NCI-H82 treated with DMSO at 0.1 percent for 48 hours (cell line): ENCODE data around the gene SARS1.
"Not testable (repeated sequence)": the region's sequence is repeated elsewhere in the genome, so short reads cannot be mapped to it uniquely, and the experiment has no call there.

ENCODE experiments used
- DNase-seq: peaks from one replicate; lab custom pipeline; 2025; ENCODE audit not compliant: unreplicated experiment; lab: John Stamatoyannopoulos, UW

Gene SARS1

DNA sequence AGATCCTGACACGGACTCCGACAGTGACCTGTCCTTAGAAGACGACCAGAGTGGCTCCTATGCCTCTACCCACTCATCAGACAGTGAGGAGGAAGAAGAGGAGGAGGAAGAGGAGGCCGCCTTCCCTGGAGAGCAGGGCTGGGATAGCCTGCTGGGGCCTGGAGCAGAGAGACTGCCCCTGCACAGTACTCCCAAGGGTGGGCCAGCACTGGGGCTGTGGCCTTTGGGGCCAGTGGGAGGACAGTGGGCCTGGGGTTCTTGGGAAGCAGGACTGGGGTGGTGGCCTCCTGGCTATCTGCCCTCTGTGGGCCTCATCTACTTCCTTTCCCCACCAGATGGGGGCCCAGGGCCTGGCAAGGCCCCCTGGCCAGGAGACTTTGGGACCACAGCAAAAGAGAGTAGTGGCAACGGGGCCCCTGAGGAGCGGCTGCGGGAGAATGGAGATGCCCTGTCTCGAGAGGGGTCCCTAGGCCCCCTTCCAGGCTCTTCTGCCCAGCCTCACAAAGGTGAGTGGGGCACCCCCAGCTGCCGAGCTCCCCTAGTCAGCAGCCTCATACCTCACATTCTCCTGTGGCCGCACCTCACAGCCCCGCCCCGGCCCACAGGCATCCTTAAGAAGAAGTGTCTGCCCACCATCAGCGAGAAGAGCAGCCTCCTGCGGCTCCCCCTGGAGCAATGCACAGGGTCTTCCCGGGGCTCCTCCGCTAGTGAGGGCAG lies 59.3 kb downstream of the SARS1 start:
- DNase-seq = no peak

DNA sequence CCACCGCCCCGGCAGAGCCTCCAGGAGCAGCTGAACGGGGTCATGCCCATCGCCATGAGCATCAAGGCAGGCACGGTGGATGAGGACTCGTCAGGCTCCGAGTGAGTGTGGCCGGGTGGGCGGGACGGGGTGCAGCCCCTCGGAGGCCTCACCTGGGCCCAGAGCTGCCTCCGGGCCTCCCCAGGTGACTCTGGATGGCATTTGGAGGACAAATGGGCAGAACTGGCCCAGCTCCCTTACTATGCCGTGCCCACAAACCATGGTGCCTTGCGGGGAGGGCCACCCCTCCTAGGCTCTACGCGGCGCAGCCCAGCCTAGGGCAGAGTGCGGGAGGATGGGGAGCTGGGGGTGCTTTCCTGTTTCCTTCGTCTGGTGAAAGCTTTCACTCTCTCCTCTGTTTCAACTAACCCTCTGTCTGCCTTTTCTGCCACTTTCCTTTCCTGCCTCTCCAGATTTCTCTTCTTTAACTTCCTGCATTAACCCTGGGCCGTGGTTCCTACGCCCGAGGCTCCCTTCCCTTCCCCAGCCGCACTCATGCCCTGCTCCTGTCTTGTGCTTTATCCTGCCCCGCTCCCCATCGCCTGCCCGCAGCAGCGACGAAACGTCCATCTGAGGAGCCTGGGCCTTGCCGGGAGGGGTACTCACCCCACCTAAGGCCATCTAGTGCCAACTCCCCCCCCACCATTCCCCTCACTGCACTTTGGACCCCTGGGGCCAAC lies 60.0 kb downstream of the SARS1 start:
- no peak for DNase-seq

DNA sequence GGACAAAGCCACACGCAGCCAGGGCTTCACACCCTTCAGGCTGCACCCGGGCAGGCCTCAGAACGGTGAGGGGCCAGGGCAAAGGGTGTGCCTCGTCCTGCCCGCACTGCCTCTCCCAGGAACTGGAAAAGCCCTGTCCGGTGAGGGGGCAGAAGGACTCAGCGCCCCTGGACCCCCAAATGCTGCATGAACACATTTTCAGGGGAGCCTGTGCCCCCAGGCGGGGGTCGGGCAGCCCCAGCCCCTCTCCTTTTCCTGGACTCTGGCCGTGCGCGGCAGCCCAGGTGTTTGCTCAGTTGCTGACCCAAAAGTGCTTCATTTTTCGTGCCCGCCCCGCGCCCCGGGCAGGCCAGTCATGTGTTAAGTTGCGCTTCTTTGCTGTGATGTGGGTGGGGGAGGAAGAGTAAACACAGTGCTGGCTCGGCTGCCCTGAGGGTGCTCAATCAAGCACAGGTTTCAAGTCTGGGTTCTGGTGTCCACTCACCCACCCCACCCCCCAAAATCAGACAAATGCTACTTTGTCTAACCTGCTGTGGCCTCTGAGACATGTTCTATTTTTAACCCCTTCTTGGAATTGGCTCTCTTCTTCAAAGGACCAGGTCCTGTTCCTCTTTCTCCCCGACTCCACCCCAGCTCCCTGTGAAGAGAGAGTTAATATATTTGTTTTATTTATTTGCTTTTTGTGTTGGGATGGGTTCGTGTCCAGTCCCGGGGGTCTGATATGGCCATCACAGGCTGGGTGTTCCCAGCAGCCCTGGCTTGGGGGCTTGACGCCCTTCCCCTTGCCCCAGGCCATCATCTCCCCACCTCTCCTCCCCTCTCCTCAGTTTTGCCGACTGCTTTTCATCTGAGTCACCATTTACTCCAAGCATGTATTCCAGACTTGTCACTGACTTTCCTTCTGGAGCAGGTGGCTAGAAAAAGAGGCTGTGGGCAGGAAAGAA lies 61.1 kb downstream of the SARS1 start:
- DNase-seq = no peak

DNA sequence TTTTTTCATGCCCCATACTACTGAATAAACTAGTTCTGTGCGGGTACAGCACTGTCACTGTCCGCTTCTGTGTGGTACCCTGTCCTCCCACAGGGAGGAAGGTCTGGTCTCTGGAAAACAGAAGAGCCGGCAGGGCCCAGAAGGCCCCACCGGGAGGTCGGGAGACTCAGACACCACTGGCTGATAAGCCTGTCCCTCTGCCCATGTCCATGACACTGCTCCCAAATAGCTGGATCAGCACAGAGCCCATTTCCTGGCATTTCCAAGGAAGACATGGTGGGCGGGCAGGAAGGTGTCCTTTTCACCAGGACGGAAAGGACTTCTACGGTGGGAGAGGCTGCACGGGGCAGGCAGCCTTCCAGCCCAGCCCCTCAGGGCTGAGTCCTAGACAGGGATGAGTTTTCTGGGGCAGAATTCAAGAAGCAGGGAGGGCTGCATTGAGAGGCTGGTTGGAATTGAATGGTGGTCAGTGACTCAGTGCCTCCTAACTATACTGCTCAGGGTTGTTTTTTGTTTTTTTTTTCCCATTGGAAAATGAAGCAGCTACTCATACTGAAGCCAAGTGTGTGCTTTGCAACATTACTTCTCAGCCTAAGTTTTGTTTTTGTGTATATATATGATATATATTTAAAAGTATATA lies 62.1 kb downstream of the SARS1 start:
- no peak for DNase-seq

DNA sequence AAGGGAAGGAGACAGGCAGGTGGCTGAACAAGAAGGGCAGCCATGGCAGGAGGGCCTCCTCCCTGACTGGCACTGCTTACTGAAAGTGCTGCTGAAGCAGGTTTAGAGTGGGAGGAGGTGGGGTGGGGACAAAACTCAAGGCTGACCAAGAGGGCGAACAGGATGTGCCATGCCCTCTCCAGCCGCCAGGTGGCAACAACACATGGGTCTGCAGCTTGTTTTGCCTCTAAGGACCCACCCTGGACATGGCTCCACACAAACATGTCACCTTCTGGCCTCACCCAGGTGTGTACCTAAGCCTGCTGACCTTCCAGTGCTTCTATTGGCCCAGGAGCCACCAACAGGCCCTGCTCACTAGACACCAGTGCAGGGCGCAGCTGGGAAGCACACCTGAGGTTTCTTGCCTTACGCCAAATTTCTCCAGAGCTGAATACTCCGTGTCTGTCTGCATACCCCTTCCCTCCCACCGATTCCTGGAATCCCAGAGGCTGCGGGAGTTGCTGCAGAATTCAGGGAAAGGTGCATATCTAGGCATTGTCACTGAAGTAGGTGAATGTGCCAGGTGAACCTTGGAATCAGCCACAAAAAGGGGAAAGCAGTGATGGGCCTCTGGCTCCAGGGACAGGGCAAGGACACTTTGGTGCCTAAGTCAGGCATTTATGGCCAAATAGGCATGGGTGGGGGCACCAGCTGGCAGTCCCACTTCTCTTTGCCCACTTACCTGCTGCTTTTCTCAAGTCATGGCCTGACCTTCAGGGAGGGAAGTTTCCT lies 63.9 kb downstream of the SARS1 start:
- DNase-seq = peak; percentile 62

DNA sequence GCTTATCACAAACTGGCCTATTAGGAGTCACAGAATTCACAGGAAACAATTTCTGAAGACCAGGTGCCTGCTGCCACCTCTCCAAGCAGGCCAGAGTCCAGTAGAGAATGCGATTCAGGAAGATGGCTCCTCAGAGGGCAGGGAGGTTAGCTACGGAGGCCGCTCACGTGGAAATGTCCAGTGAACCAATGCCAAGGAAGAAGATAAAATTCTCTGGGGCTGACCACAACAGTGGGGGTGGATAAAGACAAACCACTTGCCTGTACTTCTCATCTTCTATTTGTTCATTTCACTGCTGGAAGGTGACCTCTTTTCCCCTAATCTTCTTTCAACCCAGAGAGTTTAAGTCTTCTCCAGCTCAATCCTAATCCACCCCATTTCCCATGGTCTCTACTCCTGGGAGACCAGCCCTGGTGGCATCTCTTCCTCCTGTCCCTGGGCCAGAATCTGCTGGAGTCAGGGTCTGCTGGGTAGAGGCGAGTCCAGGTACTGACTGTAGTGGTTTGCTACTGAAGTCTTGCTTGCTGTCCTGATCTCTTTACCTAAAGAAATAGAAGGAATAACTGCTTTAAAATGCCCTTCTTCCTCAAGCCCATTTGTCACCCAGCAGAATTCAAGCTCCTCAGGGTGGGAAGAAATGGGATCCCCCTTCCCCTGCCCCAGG lies 66.0 kb downstream of the SARS1 start:
- no peak for DNase-seq

DNA sequence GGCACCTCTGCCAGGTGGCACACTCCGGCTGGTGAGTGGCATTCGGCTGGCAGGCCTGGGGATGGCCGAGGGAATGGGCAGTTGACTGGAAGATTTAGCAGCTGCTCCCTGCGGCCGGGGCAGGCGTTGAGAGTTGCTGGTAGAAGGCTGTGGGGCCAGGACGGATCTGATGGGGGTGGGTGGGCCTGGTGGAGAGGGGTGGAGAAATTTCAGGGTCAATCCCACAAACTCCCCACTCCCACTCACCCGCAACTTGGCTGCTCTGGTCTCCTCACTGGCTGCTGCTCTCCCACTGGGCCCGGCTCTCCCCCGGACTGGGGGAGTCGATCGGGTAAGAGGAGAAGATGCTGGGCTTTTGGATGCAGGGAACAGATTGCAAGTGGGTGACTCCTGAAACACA lies 67.1 kb downstream of the SARS1 start:
- no peak for DNase-seq

DNA sequence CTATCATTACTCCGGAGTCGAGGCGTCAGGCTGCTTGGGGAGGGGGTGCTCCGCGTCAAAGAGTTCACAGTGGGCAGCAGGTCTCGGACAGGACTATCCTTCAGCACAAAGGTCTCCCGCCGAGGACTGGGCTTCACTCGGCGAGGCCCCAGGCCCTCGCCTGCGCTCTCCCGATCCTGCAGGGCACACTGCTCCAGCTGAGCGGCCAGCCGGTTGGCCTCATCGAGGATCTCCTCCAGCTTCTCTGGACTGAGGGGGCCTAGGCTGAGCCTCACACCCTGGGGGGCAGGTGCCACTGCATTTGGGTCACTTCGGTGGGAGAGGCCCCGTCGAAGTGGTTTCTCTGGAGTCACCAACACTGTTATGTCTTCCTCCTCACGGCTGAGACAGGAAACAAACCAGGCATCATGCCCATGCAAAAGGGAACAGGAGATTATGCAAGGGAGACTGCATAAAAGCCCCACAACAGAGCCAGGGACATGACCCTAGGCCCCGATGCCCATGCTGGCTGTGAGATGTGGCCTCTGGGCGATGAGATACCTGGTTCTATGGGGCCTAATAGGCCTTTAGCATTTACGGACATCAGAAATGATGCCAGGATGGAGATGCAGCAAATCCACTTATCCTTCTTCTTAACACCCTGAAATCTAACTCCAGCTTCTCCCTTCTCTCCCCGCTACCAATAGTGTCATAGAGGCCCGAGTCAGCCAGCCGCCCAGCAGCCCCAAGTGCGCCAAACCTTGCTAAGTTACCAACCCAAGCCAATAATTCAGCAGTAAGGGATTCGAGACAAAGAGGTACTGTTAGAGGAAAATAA lies 68.2 kb downstream of the SARS1 start:
- DNase-seq = no peak

DNA sequence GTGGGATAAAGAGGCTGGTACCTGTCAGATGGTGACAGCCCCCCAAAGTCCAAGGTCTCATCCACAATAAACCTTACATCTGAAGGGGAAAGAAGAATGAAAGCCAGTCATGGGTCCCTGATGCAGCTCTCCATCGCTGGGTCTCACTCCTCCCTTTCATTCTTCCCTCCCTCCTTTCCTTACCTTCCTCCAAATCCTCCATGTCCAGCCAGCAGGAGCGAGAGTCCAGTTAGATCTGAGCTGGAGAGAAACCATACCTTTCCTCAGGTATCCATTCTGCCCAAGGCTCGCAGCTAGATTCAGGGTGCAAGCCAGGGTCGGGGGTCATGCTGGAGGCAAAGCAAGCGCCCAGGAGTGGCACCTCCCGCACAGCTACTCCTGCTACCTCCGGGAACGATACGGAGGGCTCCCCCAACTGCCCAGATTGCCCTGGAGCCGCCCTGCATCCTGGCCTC lies 68.8 kb downstream of the SARS1 start:
- no peak for DNase-seq

DNA sequence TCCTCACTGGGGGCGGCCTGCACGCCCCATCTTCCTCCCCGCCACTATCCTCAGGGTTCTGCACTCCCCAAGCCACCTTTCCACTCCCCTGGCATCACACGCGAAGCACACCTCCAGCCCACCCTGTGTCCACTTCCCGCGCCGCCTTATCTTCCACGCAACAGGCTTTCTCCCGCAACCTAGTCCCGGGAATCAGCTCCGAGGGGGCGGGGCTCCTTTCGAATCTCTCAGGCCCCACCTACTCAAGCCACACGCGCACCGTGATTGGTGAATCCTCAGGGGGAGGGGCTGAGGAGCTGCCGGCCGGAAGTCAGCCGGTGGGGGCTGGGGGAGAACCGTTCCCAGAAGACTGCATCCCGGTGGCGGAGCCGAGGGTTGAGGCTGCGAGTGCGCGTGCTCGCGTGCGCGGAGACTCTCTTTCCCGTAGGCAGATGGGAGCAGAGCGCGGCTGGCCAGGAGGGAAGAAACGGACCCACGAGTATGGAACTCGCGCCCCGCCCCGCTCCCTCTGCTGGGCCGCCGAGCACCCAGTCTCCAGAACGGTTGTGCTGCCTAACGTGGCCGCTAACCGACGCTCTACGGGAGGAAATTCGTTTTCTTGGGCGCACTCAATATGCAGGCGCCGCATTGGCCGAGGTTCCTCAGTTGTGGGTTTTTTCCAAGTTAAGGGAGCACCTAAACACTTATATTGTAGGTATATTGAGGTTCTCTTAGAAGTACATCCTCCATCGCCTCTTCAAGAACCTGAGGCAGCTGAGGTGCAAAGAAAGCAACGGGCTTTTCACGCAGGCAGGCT lies 69.4 kb downstream of the SARS1 start, which contains the start of gene PSRC1:
Gene PSRC1 (minus strand): TSS at position 194 of the 796 bp plus-strand sequence.
- DNase-seq = peak; percentile 93

DNA sequence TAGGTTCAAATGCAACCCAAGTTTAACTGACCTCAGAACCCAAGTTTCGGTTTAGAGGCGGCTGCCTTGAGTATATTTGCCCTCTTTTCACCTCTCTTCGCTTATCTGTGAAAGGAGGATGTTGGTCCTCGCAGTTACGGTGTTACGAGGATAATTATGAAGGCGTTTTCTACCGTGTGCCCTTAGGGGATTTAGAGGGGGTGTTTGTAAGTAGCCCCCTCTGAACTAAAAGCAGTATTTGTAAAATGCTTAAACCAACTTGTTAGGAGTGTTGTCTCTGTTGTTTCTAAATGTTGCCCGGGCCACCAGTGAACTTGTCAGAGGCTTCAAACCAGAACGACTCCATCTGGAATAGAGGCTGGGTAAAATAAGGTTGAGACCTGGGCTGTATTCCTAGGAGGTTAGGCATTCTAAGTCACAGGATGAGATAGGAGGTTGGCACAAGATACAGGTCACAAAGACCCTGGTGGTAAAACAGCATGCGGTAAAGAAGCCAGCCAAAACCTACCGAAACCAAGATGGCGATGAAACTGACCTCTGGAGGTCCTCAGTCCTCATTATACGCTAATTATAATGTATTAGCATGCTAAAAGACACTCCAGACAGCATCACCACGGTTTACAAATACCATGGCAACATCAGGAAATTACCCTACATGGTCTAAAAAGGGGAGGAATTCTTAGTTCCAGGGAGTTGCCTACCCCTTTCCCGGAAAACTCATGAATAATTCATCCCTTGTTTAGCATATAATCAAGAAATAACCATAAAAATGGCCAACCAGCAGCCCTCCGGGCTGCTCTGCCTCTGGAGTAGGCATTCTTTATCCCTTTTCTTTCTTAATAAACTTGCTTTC lies 70.3 kb downstream of the SARS1 start:
- no peak for DNase-seq

DNA sequence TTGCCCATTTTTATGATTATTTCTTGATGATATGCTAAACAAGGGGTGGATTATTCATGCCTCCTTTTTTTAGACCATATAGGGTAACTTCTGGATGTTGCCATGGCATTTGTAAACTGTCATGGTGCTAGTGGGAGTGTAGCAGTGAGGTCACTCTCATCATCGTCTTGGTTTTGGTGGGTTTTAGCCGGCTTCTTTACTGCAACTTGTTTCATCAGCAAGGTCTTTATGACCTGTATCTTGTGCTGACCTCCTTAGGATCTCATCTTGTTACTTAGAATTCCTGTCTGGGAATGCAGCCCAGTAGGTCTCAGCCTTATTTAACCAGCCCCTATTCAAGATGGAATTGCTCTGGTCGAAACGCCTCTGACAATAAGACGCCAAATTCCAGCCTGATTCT lies 73.0 kb downstream of the SARS1 start:
- DNase-seq = not testable (repeated sequence)
